ENCODE results near the gene KIAA0408. TPM values are rescaled to one million over a fixed set of nuclear protein-coding genes. Genes with fewer than 3 reads are reported as not detected.

KIAA0408 gene
- total RNA-seq, 1 donor from 2014 or later, result not detected

- H3K36me3 ChIP-seq, result no peaks in the 10 kb centered on the region
- H3K27ac ChIP-seq, result peak overlapping the region; percentile 59 to 79
- H3K4me1 ChIP-seq, result peaks cover 0 to 9% of the 10 kb centered on the region in 2 donors
- no peaks in the 10 kb centered on the region for H3K9me3 ChIP-seq
- no peaks in the 10 kb centered on the region for H3K27me3 ChIP-seq
- DNase-seq (ENCODE audit: low spot score in 2 of 2), result no peak
- no peak overlapping the region for H3K4me3 ChIP-seq
- TF ChIP-seq CTCF (IDR thresholded peaks at IDR 0.05), result no peak
- intact Hi-C loops (cut with DNase I), result loop anchor here (10.0 kb wide), 1 partner anchor 158 kb away; no protein-coding TSS in a partner anchor
These were observed 3.9 kb upstream of the KIAA0408 start for GRCh38 chr6:127463056-127463455.

- TF ChIP-seq CTCF (IDR thresholded peaks at IDR 0.05), result no peak
- H3K27me3 ChIP-seq, result no peaks in the 10 kb centered on the region
- intact Hi-C loops (cut with DNase I), result loop anchor here (10.0 kb wide), 1 partner anchor 158 kb away; no protein-coding TSS in a partner anchor
- DNase-seq (ENCODE audit: low spot score in 2 of 2), result no peak
- H3K27ac ChIP-seq, result peak overlapping the region; percentile 59 to 79
- H3K36me3 ChIP-seq, result no peaks in the 10 kb centered on the region
- no peaks in the 10 kb centered on the region for H3K9me3 ChIP-seq
- no peak overlapping the region for H3K4me3 ChIP-seq
- H3K4me1 ChIP-seq, result peaks cover 0 to 9% of the 10 kb centered on the region in 2 donors
These were observed 3.2 kb upstream of the KIAA0408 start for GRCh38 chr6:127462376-127462775.

GRCh38 chr6:127460465-127460864 lies 1.3 kb upstream of the KIAA0408 start:
- H3K36me3 ChIP-seq, result no peaks in the 10 kb centered on the region
- no peak overlapping the region for H3K27ac ChIP-seq
- H3K9me3 ChIP-seq, result no peaks in the 10 kb centered on the region
- H3K4me3 ChIP-seq, result no peak overlapping the region
- no peaks in the 10 kb centered on the region for H3K27me3 ChIP-seq
- H3K4me1 ChIP-seq, result peaks cover 0 to 9% of the 10 kb centered on the region in 2 donors
- TF ChIP-seq CTCF (IDR thresholded peaks at IDR 0.05), result no peak
- DNase-seq (ENCODE audit: low spot score in 2 of 2), result no peak
- intact Hi-C loops (cut with DNase I), result loop anchor here (2.0 to 10.0 kb wide), 2 partner anchors 156 to 194 kb away; partner anchors contain the start of gene RNF146

GRCh38 chr6:127458817-127459216 lies 372 bp downstream of the KIAA0408 start:
- no peak for TF ChIP-seq CTCF (IDR thresholded peaks at IDR 0.05)
- DNase-seq (ENCODE audit: low spot score in 2 of 2), result peak in 1 of 2 donors; percentile 76
- Histone ChIP-seq H3K9me3 (no peaks in the 10 kb centered on the region), H3K27me3 (no peaks in the 10 kb centered on the region), H3K4me1 (peaks cover 0 to 2% of the 10 kb centered on the region in 2 donors), H3K4me3 (peak overlapping the region; percentile 40 to 55), H3K36me3 (no peaks in the 10 kb centered on the region), H3K27ac (peak overlapping the region; percentile 65 to 79)
- intact Hi-C loops (cut with DNase I), result loop anchor here (2.0 kb wide), 1 partner anchor 116 kb away; the partner anchor contains the start of gene ECHDC1

GRCh38 chr6:127458222-127458621 lies 967 bp downstream of the KIAA0408 start:
- TF ChIP-seq CTCF (IDR thresholded peaks at IDR 0.05), result no peak
- DNase-seq (ENCODE audit: low spot score in 2 of 2), result no peak
- Histone ChIP-seq H3K9me3 (no peaks in the 10 kb centered on the region), H3K4me3 (peak overlapping the region in 1 of 2 donors; percentile 55), H3K36me3 (no peaks in the 10 kb centered on the region), H3K27me3 (no peaks in the 10 kb centered on the region), H3K27ac (peak overlapping the region in 1 of 2 donors; percentile 32), H3K4me1 (no peaks in the 10 kb centered on the region)
- intact Hi-C loops (cut with DNase I), result loop anchor here (2.0 kb wide), 1 partner anchor 115 kb away; the partner anchor contains the start of gene ECHDC1

Measured in ascending aorta (tissue), 2 donors.